OCI-LY3 (cell line): ENCODE measurements around the gene GLYATL1B.
"Not testable (repeated sequence)": the region's sequence is repeated elsewhere in the genome, so short reads cannot be mapped to it uniquely, and the experiment has no call there.

Experiments
- EZH2phosphoT487 ChIP-seq: fragments of 200-600 bp; shearing (Covaris generic); IDR thresholded peaks from 2 replicates; pipeline ENCODE4 v1.6.1; 2018; ENCODE audit warnings: antibody characterized with exemption, mixed run types, low read depth
- TF ChIP-seq, protein P1 (sequence below): fragments of 200-600, 300-600 bp; sonication (generic); IDR thresholded peaks from 2 replicates; pipeline ENCODE4 v1.5.1; 2014; ENCODE audit warnings: antibody characterized with exemption, low read length, low read depth

- TF ChIP-seq, protein P1, sequence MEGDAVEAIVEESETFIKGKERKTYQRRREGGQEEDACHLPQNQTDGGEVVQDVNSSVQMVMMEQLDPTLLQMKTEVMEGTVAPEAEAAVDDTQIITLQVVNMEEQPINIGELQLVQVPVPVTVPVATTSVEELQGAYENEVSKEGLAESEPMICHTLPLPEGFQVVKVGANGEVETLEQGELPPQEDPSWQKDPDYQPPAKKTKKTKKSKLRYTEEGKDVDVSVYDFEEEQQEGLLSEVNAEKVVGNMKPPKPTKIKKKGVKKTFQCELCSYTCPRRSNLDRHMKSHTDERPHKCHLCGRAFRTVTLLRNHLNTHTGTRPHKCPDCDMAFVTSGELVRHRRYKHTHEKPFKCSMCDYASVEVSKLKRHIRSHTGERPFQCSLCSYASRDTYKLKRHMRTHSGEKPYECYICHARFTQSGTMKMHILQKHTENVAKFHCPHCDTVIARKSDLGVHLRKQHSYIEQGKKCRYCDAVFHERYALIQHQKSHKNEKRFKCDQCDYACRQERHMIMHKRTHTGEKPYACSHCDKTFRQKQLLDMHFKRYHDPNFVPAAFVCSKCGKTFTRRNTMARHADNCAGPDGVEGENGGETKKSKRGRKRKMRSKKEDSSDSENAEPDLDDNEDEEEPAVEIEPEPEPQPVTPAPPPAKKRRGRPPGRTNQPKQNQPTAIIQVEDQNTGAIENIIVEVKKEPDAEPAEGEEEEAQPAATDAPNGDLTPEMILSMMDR: not testable (repeated sequence)
- not testable (repeated sequence) for TF ChIP-seq EZH2phosphoT487
These were observed 21.9 kb upstream of the GLYATL1B start for GRCh38 chr11:59063996-59064727.
